HCT116 (cell line): ENCODE measurements around the gene EEF1A2. TPM values are rescaled to one million over a fixed set of nuclear protein-coding genes. Genes with fewer than 3 reads are reported as not detected.

Source experiments
- ATAC-seq: fragments of 200-7000 bp; cut with Tn5 transposase; 2 replicates; pipeline ENCODE4 v1.9.1; 2020; ENCODE audit warnings: mild to moderate bottlenecking, moderate library complexity
- BruUV-seq: library from RNA; stranded (reverse); fragments of 400-500 nt; replicated peaks from 2 replicates; lab custom pipeline; 2021; lab: Mats Ljungman, UMichigan
- CTCF ChIA-PET: fragments of 300-600 bp; sonication (Branson Sonifier 250); formaldehyde crosslinking; loops from one replicate; lab custom pipeline; 2021; ENCODE audit warnings: antibody characterized with exemption; lab: Charles Lee
- POLR2A ChIA-PET: fragments of 300-600, 350-600 bp; sonication (Branson Sonifier 250); formaldehyde crosslinking; loops from one replicate; lab custom pipeline; 2021; ENCODE audit warnings: antibody characterized with exemption; lab: Charles Lee
- RAD21 ChIA-PET, 2 experiments: fragments of 300-600 bp; sonication (Branson Sonifier 250); formaldehyde crosslinking; loops; one replicate each; lab custom pipeline; 2023; ENCODE audit warnings: low total read pairs in 2 of 2; ENCODE audit not compliant: uncharacterized antibody in 2 of 2, unreplicated experiment in 2 of 2, low non-redundant PET in 1 of 2; lab: Charles Lee
- DNase-seq: peaks from one replicate; pipeline ENCODE4 v3.0.0-alpha.2; 2010; ENCODE audit warnings: low read depth, low spot score
- H2AFZ ChIP-seq: fragments of 200-600 bp; shearing (Covaris generic), sonication (generic); 2 replicates; pipeline ENCODE4 v1.6.1; 2017; ENCODE audit warnings: low read depth, mixed run types, mixed read lengths, antibody characterized with exemption, low read length; ENCODE audit not compliant: poor library complexity, severe bottlenecking
- H3K27ac ChIP-seq: 2 replicates; pipeline ENCODE4 v1.5.1; 2012; ENCODE audit warnings: low read depth, low read length
- H3K27me3 ChIP-seq: fragments of 200-600 bp; sonication (generic); 2 replicates; pipeline ENCODE4 v1.6.1; 2016; ENCODE audit warnings: mixed run types, low read length, mixed read lengths; ENCODE audit not compliant: insufficient read depth
- H3K36me3 ChIP-seq, 2 experiments: fragments of 200-500 bp in 1 of 2; fragments of 200-600 bp in 1 of 2; sonication (Bioruptor generic) in 1 of 2; sonication (generic) in 1 of 2; 2 replicates each; pipeline versions ENCODE4 v1.5.1 to v1.6.1; 2014 to 2016; ENCODE audit warnings: low read length in 2 of 2, inconsistent platforms in 1 of 2, mixed read lengths in 1 of 2, mixed run types in 1 of 2; ENCODE audit not compliant: insufficient read depth in 2 of 2, control insufficient read depth in 1 of 2
- H3K4me1 ChIP-seq, 2 experiments: fragments of 200-600 bp in 1 of 2; sonication (generic) in 1 of 2; 2 replicates each; pipeline versions ENCODE4 v1.5.1 to v1.6.1; 2012 to 2017; ENCODE audit warnings: low read length in 2 of 2, inconsistent platforms in 1 of 2, mild to moderate bottlenecking in 1 of 2, mixed read lengths in 1 of 2, mixed run types in 1 of 2, moderate library complexity in 1 of 2; ENCODE audit not compliant: insufficient read depth in 2 of 2, control insufficient read depth in 1 of 2
- H3K4me2 ChIP-seq: fragments of 200-600 bp; sonication (generic); 2 replicates; pipeline ENCODE4 v1.6.1; 2017; ENCODE audit warnings: mixed run types, low read length, mixed read lengths
- H3K4me3 ChIP-seq, 2 experiments: fragments of 200-600 bp in 1 of 2; sonication (generic) in 1 of 2; replicated peaks in 1 of 2; 2 replicates each; pipeline ENCODE4 v1.5.1; 2011 to 2016; ENCODE audit warnings: low read length in 2 of 2, control low read depth in 1 of 2, low read depth in 1 of 2, mild to moderate bottlenecking in 1 of 2, mixed read lengths in 1 of 2, mixed run types in 1 of 2
- H3K79me2 ChIP-seq: fragments of 200-600 bp; sonication (generic); 2 replicates; pipeline ENCODE4 v1.6.1; 2017; ENCODE audit warnings: mild to moderate bottlenecking, mixed run types, low read length, moderate library complexity, mixed read lengths; ENCODE audit not compliant: insufficient read depth
- H3K9ac ChIP-seq: fragments of 200-600 bp; sonication (generic); 2 replicates; pipeline ENCODE4 v1.6.1; 2016; ENCODE audit warnings: low read length, mixed read lengths
- H3K9me2 ChIP-seq: fragments of 200-600 bp; sonication (generic), shearing (Covaris generic); 2 replicates; pipeline ENCODE4 v1.6.1; 2017; ENCODE audit warnings: mixed run types, mild to moderate bottlenecking, moderate library complexity; ENCODE audit not compliant: insufficient read depth
- H3K9me3 ChIP-seq, 2 experiments: fragments of 200-500 bp in 1 of 2; fragments of 200-600 bp in 1 of 2; sonication (Bioruptor generic) in 1 of 2; sonication (generic) in 1 of 2; 2 replicates each; pipeline ENCODE4 v1.6.1; 2014 to 2017; ENCODE audit warnings: low read length in 2 of 2, mixed read lengths in 2 of 2, inconsistent platforms in 1 of 2, low read depth in 1 of 2, mild to moderate bottlenecking in 1 of 2, mixed run types in 1 of 2, moderate library complexity in 1 of 2; ENCODE audit not compliant: control insufficient read depth in 1 of 2, insufficient read depth in 1 of 2
- H4K20me1 ChIP-seq: fragments of 200-600 bp; sonication (generic), shearing (Covaris generic); 2 replicates; pipeline ENCODE4 v1.6.1; 2017; ENCODE audit warnings: mixed run types, mild to moderate bottlenecking, moderate library complexity; ENCODE audit not compliant: insufficient read depth
- ATF3 ChIP-seq: IDR thresholded peaks from 2 replicates; pipeline ENCODE4 v1.6.1; 2012
- CEBPB ChIP-seq: IDR thresholded peaks from 2 replicates; pipeline ENCODE4 v1.6.1; 2012; ENCODE audit warnings: low read depth
- ELF1 ChIP-seq: IDR thresholded peaks from 2 replicates; pipeline ENCODE4 v1.6.1; 2012; ENCODE audit warnings: low read depth, borderline replicate concordance
- EZH2 ChIP-seq: fragments of 200-600 bp; sonication (generic); IDR thresholded peaks from 2 replicates; pipeline ENCODE4 v1.6.1; 2017; ENCODE audit warnings: antibody characterized with exemption, mixed run types
- EZH2phosphoT487 ChIP-seq: fragments of 200-600 bp; IDR thresholded peaks from 2 replicates; pipeline ENCODE4 v1.6.1; 2018; ENCODE audit warnings: antibody characterized with exemption, borderline replicate concordance
- FOSL1 ChIP-seq: IDR thresholded peaks from 2 replicates; pipeline ENCODE4 v1.6.1; 2012; ENCODE audit warnings: low read depth
- POLR2A ChIP-seq: IDR thresholded peaks from 2 replicates; pipeline ENCODE4 v1.7.0; 2011; ENCODE audit warnings: borderline replicate concordance; ENCODE audit not compliant: insufficient read depth, insufficient read length; ENCODE audit errors: extremely low read depth
- RAD21 ChIP-seq: IDR thresholded peaks from 2 replicates; pipeline ENCODE4 v1.6.1; 2012; ENCODE audit warnings: low read depth, mild to moderate bottlenecking
- REST ChIP-seq: IDR thresholded peaks from 2 replicates; pipeline ENCODE4 v1.6.1; 2012; ENCODE audit warnings: low read depth
- SIN3A ChIP-seq: IDR thresholded peaks from 2 replicates; pipeline ENCODE4 v1.6.1; 2012; ENCODE audit warnings: low read depth
- SRF ChIP-seq: IDR thresholded peaks from 2 replicates; pipeline ENCODE4 v1.6.1; 2012; ENCODE audit warnings: low read depth
- ZBTB33 ChIP-seq: IDR thresholded peaks from 2 replicates; pipeline ENCODE4 v1.6.1; 2011; ENCODE audit warnings: mild to moderate bottlenecking, low read length, moderate library complexity; ENCODE audit not compliant: insufficient replicate concordance; ENCODE audit errors: extremely low read depth
- ZFX ChIP-seq: fragments of 450-650 bp; IDR thresholded peaks from 2 replicates; pipeline ENCODE4 v1.6.1; 2017
- intact Hi-C: fragments of 100-400 bp; cut with micrococcal nuclease; formaldehyde crosslinking; loops from 2 replicates; pipeline ENCODE4 v1.10.0; 2022
- total RNA-seq: library from RNA; stranded (reverse); gene quantifications from one replicate; pipeline ENCODE4 v1.2.1, GENCODE V29; 2021; ENCODE audit not compliant: unreplicated experiment

Gene EEF1A2
- total RNA-seq, 1 experiment from 2014 or later: 454 TPM

- no TSS peak for BruUV-seq
- H3K9me3 ChIP-seq: no peaks in the 10 kb centered on the region
- H3K4me3 ChIP-seq: no peak overlapping the region
- no peaks in the 10 kb centered on the region for H3K27me3 ChIP-seq
- no peak overlapping the region for H2AFZ ChIP-seq
- ChIA-PET CTCF (no interaction called here), POLR2A (no interaction called here), RAD21 (no interaction called here)
- no peaks in the 10 kb centered on the region; a peak in 1 of 4 replicates for H3K36me3 ChIP-seq
- TF ChIP-seq FOSL1 (no peak), EZH2 (no peak), CEBPB (no peak), EZH2phosphoT487 (no peak), REST (no peak), ELF1 (no peak), SIN3A (no peak), ZBTB33 (no peak), SRF (no peak), RAD21 (no peak), ATF3 (no peak), ZFX (no peak), POLR2A (no peak)
- H3K9ac ChIP-seq: no peak overlapping the region
- H3K9me2 ChIP-seq: no peaks in the 10 kb centered on the region
- H3K4me2 ChIP-seq: no peak overlapping the region
- intact Hi-C loops: no loop called here
- H4K20me1 ChIP-seq: no peaks in the 10 kb centered on the region
- H3K4me1 ChIP-seq: no peaks in the 10 kb centered on the region; a peak in 1 of 4 replicates
- no peak overlapping the region for H3K27ac ChIP-seq
- H3K79me2 ChIP-seq: peaks cover 48% of the 10 kb centered on the region
- DNase-seq (no peak), ATAC-seq (no peak)
Observed at GRCh38 chr20:63456429-63457284, 42.2 kb downstream of the EEF1A2 start.
